Nucleus accumbens (tissue), 56 donors: Measurements from ENCODE around the gene CES5A.
"Not testable (repeated sequence)": the region's sequence is repeated elsewhere in the genome, so short reads cannot be mapped to it uniquely, and the experiment has no call there.

ENCODE experiments used
- DNase-seq, 56 donors: peaks; one replicate each; lab custom pipeline; 2025; lab: John Stamatoyannopoulos, UW

The CES5A gene, protein sequence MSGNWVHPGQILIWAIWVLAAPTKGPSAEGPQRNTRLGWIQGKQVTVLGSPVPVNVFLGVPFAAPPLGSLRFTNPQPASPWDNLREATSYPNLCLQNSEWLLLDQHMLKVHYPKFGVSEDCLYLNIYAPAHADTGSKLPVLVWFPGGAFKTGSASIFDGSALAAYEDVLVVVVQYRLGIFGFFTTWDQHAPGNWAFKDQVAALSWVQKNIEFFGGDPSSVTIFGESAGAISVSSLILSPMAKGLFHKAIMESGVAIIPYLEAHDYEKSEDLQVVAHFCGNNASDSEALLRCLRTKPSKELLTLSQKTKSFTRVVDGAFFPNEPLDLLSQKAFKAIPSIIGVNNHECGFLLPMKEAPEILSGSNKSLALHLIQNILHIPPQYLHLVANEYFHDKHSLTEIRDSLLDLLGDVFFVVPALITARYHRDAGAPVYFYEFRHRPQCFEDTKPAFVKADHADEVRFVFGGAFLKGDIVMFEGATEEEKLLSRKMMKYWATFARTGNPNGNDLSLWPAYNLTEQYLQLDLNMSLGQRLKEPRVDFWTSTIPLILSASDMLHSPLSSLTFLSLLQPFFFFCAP

DNA sequence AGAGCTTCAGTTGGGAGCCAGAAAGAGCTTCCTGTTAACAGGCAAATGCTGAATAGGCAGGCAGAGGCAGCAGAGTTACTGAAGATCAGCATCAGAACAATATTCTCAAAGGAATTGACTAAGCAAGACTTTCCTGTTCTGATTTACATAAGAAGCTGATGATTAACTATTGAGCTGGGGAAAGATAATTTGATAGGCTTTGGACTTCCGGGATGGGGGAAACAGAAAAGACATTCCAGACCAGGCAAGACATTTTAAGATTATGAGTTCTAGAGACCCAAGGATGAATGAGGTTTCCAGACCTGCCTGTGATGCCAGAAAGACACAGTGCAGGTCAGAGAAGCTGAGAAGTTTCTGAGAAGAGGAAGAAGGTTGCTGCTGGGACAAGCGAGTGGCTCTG, at the start of gene CES5A:
Gene CES5A, minus strand, starts transcription at position 101 of the 400 bp plus-strand sequence. CDS start 152 bp downstream, outside the sequence.
- no peak for DNase-seq

DNA sequence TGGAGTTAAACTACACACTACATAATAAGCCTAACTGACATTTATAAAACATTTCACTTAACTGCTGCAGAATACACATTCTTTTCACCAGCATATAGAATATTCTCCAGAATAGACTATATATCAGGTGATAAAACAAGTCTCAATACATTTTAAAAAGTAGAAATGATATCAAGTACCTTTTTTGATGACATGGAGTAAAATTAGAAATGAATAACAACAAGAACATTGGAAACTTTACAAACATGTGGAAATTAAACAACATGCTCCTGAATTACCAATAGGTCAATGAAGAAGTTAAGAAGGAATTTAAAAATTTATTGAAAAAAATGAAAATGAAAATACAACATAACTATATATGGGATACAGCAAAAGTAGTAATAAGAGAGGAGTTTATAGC, 47.5 kb upstream of the CES5A start:
- DNase-seq, result no peak

DNA sequence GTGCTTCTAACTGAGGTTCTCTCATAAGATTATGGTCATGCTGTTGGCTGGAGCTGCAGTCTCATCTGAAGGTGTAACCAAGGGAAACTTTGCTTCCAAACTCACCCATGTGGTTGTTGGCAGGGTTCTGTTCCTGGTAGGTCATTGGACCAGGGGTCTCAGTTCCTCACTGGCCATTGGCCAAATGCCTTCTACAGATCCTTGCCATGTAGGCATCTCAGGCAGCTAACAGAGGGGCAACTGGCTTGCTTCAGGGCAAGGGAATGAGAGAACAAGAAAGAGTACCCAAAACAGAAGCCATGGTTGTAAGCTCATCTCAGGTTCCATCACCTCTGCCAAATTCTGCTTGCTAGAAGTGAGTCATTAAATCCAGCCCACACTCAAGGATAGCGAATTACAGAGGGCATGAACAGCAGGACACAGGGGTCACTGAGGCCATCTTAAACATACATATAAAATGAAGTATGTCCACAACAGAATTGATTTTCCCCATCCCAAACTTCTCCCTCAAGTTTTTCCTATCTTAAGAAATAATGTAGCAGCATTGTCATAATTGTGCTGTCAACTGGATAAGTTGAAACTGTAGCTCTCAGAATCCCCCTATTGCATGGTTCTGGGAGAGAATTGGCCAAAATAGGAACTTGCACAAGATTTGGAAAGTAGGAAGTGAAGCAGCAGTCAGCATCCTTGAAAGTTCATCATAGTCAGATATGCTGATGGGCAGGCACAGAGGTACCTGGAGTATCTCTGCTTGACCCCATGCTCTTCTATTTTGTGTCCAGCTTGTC, 42.4 kb upstream of the CES5A start:
- DNase-seq, result no peak

DNA sequence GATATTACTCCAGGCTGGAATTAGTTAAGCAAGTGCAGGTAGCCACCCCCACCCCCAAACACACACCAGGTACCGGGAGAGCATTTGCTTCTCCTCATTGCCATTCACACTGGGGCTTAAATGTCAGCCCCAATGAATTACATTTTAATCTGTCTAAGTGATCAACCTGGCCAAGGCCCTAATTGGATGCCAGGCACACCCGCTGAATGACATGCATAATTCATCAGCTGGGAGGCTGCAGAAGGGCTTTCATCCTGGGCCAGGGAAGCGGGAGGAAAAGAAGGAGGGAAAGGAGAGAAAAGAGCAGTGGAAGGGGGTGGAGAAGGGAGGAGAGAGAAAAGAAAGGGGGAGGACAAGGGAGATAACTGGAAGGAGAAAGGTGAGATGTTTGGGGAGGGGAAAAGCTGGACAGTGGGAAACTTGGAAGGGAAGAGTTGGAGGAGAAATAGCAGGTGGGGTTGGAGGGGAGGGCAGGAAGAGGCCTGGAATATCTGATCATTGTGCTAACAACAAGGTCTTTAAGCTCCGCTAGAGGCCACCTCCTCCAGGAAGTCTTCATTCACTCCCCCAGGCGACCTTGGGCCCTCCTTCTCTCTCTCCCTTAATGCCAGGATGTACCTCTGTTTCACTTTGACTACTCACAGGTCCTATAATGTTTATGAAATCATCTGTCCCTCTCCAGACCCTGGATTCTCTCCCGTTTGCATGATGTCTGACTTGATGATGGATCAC, 40.1 kb upstream of the CES5A start:
- peak in 12 of 56 donors; percentile 3 to 43 (median 13) for DNase-seq

DNA sequence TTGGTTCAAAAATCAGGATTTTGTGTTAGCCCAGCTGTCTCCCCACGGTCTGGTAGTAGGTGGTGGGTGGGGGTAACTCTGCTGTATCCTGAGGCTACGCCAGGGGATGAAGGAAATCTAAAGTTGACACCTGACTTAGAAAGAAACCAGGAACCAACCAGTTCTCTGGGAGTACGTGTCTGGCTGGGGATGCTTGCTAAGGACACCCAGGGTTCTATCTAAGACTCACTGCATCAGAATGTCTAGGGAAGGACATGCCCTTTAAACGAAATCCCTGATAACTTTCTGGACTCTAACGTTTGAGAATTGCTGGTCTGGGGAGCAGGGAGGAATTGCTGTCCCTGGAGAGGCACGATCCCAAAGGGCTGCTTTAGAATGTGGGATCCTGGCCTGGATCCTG, 39.2 kb upstream of the CES5A start:
- DNase-seq, result no peak

DNA sequence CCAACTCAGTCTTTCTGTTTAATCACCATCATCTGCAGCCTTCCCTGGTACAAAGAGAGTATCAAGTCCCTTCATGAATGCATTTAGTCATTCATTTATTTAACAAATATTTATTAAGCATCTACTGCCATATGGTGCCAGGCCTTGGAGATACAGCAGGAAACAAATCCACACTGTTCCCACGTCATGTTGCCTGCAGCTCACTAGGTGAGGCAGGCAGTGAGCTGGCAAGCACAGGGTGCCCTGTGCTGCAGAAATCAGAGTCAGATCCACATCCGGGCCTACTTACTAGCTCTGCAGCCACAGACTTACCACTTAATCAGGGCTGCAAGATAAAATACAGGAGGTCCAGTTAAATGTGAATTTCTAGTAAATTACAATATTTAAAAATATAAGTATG, 38.5 kb upstream of the CES5A start:
- DNase-seq, result peak in 21 of 56 donors; percentile 3 to 68 (median 33)

DNA sequence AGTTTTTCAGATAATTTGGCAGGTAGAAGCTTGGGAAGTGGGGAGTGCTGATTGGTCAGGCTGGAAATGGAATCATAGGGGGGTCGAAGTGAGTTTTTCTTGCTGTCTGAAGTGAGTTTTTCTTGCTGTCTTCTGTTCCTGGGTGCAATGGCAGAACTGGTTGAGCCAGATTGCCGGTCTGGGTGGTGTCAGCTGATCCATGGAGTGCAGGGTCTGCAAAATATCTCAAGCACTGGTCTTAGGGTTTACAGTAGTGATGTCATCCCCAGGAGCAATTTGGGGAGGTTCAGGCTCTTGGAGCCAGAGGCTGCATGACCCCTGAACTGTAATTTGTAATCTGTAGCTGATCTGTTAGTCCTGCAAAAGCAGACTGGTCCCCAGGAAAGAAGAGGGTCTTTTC, 37.9 kb upstream of the CES5A start:
- DNase-seq, result not testable (repeated sequence)

DNA sequence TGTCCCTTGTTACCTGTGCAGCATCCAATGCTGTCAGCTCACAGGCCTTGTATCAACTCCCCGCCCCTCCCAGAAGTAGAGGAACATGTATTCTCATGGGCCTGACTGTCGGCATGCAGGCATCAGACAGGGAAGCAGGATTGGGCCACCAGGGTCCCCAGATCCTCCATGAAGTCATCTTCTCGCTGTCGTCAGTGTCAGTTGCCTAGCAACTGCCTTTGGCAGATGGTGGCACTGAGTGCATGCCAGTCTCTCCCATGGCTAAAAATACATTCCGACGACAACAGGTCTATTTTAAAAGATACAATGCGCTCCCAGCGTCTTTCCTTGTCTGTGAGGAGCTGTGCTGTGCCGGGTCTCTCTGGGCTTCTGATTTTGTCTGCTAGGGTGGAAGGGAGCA, 36.8 kb upstream of the CES5A start:
- peak in 49 of 56 donors; percentile 7 to 92 (median 54) for DNase-seq

DNA sequence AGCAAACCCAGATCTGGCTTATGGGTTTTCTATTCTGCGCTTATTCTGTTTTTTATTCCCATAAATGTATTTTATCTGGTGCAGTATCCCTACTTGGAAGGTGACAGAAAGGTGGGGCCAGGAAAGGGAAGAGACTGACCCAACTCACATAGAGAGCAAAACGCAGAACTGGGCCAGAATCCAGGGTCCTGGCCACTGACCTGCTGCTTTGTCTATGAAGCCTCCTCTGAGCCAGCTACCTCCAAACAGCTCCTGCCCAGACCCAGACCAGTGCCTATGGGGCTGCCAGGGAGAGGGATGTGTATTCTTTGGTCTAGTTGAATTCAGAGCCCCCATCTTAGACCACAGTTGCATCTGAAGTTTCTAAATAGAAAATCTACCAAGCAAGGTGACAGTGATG, 36.4 kb upstream of the CES5A start:
- DNase-seq, result no peak

DNA sequence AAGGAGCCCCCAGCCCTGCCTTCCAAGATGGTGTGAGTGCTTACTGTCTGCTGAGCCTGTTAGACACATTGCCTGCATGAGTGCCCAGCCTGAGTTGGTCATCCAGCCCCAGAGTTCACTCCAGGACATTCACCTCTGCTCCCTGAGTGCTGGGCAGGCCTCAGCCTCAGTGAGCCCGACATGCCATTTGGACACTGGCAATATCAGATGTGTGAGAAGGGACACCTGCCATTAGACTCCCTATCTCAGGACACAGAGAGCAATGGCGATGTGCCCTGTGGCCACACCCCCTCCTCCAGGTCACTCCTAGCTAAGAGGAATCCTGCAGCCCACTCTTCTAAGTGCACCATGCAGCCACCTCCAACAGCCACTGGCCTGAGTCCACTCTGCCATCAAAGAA, 34.7 kb upstream of the CES5A start:
- no peak for DNase-seq

DNA sequence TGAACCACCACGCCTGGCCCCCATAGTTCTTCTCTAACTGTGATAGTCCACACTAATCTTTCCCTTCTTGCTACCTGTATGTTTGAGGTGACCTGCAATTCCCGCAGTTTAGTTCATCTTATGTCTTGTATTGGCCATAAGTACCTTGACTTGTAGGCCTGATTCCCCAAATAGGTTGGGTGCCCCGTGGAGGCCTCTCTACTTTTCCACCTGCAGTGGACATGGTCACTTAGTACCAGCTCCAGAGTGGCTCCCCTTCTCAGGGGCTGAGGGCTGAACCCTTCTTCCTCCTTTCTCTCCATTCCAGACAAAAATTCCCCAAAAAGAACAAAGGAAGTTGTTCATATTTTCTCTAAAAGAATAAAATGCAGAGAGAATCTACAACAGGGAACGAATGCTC, 33.5 kb upstream of the CES5A start:
- no peak for DNase-seq

DNA sequence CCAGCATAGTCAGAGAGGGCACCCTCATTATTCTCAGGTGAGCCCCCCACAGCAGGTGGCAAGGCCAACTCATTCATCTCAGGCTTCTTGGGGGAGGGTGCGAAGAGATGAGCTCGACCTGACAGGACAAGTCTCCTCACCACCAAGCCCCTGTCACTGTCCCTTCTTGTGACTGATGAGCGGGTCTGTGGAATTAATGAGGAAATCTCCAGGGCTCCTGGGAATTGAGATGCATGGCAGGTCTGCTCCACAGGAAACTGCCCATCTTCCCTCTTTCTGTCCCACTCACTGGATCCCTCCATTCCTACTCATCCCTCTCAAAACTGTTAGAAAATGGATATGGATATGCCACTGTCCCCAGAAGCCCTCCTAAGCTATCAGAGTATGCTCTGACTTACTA, 32.5 kb upstream of the CES5A start:
- DNase-seq, result no peak

DNA sequence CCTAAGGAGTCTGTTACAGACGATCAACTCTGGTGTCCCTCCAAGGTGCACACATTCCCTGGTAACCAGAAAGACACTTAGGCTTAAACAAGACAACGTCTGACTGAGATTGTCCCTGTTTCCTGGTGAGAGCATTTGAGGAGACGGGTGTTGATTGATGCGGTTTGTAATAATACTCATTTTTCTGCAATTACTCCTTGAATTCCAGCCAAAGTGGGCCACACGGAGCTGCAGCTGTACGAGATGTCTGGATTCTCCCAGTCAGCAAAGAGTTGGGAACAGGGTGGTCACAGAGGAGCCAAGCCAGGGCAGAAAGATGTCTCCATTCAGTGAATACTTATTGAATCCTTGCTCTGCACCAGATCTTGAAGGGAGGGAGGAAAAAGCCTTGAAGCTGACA, 30.9 kb upstream of the CES5A start:
- DNase-seq, result no peak

DNA sequence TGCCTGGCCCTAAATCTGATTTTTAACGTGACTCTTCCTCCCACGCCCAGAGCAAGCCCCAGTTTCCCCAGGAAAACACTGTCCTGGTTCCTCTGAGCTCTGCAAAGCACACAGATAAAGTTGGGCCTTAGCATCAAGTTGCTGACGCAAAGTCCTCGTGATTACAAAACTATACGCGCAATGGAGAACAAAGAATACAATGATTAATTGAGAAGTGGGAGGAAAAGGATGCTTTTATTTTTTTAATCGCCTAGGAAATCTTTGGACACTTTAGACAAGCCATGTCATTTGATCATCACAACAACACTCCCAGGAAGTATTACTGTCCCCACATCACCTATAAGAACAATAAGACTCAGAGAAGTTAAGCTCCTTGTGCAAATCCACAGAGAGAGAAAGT, 30.5 kb upstream of the CES5A start:
- DNase-seq, result no peak

DNA sequence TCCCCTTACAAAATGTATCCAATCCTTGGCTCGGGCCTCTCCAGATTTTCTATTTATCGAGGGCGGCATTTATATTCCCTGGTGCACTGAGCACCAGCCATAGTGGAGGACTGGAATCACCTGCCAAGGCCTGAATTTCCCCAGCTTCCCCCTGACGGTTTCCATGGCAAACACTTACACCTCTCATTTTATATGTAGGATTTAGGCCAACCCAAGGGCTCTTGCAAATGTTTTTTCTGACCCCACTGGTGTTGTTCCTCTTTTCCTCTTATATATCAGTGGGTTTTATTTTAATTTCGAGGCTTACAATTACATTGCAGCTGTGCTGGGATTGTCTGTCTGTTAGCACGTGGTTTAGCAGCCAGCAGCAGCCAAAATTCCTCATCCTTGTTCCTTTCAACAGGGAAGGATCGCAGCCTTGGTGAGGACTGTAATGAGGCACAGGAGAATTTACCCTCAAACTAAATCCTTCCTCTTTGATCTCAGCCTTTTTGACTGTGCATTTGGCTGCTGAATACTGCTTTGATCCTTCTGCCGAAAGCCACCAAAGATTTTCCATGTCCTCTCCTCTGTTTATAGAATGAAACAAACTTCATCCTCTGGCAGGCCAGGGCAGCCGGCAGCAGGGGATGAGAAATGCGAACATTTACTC, 26.5 kb upstream of the CES5A start:
- DNase-seq, result peak in 1 of 56 donors; percentile 13

DNA sequence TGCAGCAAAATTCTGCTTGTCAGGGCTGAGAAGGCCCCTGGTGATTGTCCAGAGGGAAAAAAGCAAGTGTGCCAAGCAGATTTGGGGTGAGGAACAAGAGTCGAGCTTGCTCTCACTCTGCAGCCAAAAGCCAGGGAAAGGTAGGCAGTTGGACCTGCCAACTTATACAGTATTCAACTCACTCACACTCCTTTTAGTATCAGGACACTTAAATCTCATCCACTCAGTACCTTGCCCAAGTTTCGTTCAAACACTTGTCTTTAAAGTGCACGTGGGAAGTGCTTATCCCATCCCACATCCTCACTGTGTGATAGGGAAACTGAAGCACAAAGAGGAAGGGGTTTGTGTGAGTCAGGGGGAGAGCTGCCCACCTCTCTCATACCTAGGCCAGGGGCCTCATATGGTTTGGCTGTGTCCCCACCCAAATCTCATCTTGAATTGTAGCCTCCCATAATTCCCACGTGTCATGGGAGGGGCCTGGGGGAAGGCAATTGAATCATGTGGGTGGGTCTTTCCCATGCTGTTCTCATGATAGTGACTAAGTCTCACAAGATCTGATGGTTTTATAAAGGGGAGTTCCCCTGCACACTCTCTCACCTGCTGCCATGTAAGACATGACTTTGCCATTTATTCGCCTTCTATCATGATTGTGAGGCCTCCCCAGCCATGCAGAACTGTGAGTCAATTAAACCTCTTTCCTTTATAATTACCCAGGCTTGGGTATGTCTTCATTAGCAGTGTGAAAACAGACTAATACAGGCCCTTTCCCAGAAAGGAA, 25.6 kb upstream of the CES5A start:
- no peak for DNase-seq

DNA sequence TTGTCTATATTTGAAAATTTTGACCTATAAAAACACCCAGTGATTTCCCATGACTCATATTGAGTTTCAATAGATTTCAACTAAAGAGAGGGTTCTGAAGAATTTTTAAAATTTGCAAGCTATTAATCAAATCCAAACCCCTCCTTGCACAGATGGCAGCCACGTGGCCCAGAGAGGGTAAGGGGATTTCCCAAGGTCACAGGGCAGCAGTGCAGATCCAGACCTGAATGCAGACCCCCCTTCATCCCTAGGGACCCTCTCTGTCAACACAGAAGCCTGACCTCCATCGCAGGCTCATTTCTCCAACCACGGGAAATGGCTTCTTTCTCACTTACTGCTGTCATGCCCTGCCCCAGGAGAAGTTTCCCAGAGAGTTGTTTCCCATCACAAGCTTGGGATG, 24.7 kb upstream of the CES5A start:
- no peak for DNase-seq

DNA sequence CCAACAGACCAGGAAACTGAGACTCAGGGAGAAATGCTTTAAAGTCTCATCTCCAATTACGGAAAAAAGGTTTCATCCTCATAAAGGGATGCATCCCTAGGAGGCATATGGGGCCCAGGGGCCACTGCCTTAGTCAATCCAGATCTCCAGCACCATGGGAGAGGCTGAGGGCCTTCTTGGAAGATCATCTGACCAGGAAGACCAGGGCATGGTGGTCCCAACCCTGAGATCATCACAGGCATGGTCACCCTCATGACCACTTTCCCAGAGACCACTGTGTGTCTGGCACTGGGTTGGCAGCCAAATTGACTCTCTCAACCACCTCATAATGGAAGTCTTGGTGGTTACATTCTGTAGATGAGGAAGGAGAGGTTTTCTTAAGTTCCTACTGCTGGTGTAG, 23.4 kb upstream of the CES5A start:
- DNase-seq, result no peak

DNA sequence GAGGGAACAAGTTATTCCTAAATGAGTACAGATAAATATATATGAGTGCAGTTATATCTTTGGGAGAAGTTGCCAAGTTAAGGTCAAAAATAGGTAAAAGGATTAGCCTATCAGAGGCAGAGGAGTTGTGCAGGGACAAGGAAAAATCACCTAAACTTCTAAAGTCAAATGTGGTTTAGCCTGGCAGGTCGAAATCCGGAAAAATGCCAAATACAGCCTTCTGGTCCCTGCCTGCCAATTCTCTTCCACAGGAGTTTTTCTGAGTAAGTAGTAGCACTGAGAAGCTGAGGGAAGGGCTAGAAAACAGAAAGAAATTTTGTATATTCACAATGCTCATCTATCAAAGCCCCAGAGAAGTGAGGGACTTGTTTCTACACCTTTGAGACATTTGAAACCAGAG, 17.6 kb upstream of the CES5A start:
- DNase-seq, result no peak

DNA sequence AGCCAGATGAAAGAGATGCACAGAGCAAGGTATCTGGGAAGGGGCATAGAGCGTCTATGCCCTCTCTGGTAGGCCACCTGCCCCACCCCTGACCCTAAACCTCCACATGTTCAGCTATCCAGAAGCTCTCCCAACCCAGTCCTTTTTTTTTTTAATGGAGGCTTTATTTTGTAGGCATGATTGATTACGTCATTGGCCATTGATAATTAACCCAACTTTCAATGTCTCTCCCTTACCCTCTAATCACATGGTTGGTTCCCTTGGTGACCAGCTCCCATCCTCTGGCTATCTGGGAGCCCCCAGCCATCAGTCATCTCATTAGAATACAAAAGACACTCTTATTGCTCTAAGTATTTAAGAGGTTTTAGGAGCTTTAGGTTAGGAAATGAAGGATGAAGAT, 14.3 kb upstream of the CES5A start:
- no peak for DNase-seq
